AG09309 (cell line): ENCODE measurements around the gene QARS1.

Experiments used
- DNase-seq: peaks from one replicate; pipeline ENCODE4 v3.0.0-alpha.2; 2010; ENCODE audit warnings: low read depth
- H3K4me3 ChIP-seq: 2 replicates; pipeline ENCODE4 v1.5.1; 2011; ENCODE audit warnings: mild to moderate bottlenecking, low read depth, low read length, moderate library complexity; ENCODE audit not compliant: control insufficient read depth
- CTCF ChIP-seq: IDR thresholded peaks from 2 replicates; pipeline ENCODE4 v1.5.1; 2011; ENCODE audit warnings: mild to moderate bottlenecking, low read depth, low read length, inconsistent platforms; ENCODE audit not compliant: insufficient read depth, control insufficient read depth; ENCODE audit errors: missing control alignments

Gene QARS1

DNA sequence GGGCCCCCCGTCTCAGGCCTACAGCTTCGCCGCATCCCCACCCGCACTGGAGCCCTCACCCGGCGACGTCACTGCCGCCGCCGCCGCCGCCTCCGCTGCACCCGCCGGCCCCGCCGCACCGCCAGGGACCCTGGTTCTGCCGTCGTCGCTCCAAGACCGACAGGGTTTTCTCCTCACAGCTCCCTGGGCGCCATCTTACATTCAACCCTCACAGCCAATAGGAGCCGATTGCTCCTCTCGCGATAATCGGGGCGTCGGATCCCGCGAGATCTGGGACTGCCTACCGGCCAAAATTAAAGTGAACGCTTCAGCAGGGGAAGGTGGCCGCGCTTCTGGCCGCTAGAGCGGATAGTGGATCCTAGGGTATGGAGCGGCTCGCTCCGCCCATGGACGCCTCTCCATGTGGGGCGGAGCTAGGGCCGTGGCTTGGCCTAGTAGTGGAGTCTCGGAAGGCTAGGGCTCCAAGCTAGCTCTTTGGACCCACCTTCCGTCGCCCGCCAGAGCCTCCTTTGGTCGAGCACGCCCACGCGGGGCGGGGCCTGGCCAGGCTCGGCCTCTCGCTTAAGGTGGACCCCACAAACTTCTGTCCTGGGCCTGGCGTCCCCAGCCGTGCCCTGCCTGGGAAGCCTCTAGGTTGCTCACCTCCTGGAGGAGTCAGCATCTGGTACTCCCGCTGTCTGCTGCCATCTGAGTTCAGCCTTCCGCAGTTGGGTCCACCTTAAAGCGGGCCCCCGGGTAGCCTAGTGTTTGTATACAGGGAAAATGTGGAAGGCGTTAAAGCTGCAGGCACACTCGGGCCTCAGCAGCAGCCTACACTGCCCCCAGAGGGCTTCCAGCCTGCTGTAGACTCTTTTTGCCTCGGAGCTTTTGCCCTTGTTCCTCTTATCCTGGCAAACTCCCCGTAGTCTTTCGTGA, 10.4 kb downstream of the QARS1 start, which contains the start of gene QRICH1:
QRICH1 (minus strand) TSS at position 219 of the 915 bp plus-strand sequence. CDS start 17,054 bp downstream, outside the sequence.
- TF ChIP-seq CTCF = peak; percentile 68
- peak; percentile 92 for DNase-seq
- peak within 1 kb of the TSS; percentile 95 for H3K4me3 ChIP-seq

DNA sequence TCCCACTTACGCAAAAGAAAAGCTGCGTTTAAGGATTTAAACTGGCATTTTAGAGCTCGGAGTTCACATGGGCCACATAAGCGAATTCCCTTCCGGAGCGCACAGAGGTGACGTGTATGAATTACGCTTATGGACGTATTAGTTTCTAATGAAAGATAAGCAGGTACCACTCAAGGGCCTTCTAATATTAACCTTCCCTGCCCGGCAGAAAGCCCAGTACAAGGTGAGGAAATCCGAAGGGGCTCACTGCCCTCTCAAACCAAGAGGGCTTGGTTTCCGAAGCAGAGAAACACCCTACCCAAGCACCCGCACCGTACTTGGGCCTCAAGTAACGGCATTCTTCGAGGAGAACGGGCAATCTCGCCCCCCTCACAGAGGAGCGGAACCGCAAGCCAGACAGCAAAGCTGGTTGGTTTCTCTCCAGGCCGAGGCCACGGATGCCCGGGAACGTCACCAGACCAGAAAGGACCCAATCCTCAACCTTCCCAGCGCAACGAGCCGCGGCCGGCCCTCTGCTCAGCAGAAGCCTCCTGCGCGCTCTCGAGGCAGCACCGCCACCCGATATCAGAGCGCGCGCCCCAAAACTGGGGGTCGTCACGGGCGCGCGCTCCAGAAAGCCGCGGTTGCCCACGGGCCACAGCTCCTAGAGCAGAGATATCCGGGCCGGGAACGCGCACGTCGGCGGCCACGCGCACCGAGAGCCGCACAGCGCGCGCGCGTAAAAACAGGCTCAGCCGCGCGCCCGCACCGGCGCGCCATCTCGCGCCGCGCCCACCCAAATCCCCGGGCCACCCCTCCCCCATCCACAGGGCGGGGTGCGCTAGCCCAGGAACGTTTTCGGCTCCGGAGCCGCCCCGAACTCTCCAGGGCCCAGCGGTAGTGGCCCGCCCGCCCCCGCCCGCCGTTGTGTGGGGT, 11.4 kb downstream of the QARS1 start:
- TF ChIP-seq CTCF = no peak
- peak overlapping the region; percentile 95 for H3K4me3 ChIP-seq
- DNase-seq = peak; percentile 42

DNA sequence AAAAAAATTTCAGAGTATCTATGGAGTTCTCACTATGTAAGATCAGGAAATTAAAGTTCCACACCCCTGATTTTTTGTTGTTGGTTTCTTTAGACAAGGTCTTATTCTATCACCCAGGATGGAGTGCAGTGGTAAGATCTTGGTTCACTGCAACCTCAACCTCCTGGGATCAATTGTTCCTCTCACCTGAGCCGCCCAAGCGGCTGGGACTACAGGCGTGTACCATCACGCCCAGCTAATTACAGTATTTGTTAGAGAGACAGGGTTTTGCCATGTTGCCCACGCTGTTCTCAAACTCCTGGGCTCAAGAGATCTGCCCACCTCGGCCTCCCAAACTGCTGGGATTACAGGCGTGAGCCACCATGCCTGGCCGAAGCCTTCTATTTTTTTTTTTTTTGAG, 23.1 kb downstream of the QARS1 start:
- H3K4me3 ChIP-seq = no peak overlapping the region
- no peak for TF ChIP-seq CTCF
- DNase-seq = no peak

GRCh38 chr3:49079270-49079669, 25.3 kb downstream of the QARS1 start:
- DNase-seq = no peak
- TF ChIP-seq CTCF = no peak
- H3K4me3 ChIP-seq = no peak overlapping the region

DNA sequence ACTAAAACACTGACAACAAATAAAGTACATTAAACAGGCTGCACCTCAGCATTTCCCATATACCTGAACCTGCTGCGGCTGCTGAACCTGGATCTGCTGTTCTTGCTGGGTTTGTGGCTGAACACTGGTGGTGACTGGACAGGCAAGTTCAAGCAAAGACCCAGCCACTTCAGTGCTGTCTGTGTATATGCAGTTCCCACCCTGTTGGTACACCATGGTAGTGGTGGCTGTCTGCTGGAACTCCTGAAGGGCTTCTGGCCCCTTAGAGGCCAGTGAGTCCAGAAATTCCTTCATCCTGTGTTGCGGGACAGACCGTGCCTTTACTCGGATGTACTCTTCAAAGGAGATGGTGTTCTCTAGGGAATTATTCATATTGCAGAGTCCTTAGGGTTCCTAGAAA, 27.9 kb downstream of the QARS1 start:
- no peak overlapping the region for H3K4me3 ChIP-seq
- no peak for DNase-seq
- no peak for TF ChIP-seq CTCF

GRCh38 chr3:49076116-49076515, 28.4 kb downstream of the QARS1 start:
- no peak for DNase-seq
- no peak overlapping the region for H3K4me3 ChIP-seq

More at GRCh38 chr3:49076116-49076515, 28.4 kb downstream of the QARS1 start:
- TF ChIP-seq CTCF = no peak
